HG03469 (cell line): ENCODE measurements around the gene SMAD1.

Source experiments
- ATAC-seq: cut with Tn5 transposase; IDR thresholded peaks from one replicate; pipeline ENCODE4 v1.9.1; 2021; ENCODE audit warnings: mild to moderate bottlenecking, moderate library complexity, moderate number of reproducible peaks; ENCODE audit not compliant: unreplicated experiment

Gene SMAD1

DNA sequence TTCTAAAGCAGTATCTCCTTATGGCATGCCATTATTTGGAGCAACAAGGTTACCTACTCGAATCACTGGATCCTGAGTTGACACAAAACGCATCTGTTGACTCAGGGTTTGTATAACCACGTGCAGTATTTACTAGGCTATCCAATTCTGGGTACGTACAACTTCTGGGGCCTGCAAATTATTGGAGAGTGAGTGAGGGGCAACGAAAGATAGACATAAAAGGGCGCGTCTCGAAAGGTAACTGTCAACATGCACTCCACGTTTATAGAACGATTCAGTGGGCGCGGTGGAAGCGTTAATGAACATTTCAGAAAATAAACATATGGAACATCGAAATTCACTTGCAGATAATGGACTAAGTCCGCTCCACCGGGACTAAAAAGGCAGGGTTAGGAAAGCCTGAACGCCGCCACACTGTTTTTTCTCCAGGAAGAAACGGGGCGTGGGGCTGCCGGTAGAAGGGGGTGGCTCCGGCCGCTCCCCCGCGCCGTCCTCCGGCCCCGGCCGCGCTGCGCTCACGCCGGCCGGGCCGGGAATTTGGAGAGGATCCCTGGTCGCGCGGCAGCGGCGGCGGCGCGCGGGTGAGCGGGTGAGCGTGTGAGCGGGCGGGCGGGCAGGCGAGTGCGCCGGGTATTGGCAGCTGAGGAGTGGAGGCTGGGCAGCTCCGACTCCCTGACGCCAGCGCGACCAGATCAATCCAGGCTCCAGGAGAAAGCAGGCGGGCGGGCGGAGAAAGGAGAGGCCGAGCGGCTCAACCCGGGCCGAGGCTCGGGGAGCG, at the start of gene SMAD1:
Gene SMAD1 (plus strand): TSS at position 690 of the 778 bp plus-strand sequence. CDS start 32,761 bp downstream, outside the sequence.
- no peak for ATAC-seq

DNA sequence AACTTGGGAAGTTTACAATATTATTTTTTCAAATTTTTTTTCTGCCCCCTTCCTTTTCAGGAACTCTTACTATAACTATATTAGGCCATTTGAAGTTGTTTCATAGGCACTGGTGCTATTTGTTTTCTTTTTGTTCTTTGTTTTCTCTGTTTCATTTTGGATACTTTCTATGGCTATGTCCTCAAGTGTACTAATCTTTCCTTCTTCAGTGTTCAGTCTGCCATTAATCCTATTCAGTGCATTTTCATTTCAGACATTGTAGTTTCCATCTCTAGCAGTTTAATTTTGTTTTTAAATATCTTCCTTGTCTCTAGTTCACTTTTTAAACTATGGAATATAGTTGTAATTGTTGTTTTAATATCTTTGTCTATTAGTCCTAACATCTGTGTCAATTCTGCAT, 48.0 kb upstream of the SMAD1 start:
- ATAC-seq = no peak

DNA sequence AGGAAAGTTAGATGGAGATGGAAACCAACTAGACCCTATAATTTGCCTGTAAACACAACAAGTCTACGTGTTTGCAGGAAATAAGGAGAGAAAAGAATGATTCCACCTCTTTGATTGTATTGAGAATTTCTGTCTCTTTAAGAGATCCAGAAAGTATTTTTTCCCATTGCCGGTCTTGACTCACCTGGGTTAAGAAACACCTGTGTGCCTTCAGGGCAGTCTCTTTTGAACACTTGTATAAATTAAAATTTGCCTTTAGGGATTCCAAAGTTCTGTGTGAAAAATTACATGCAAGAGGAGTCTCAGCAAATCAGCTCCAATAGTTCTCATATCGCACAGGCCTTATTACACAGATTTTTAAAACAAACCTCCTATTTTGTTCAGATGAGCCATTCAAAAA, 46.0 kb upstream of the SMAD1 start:
- ATAC-seq = no peak

DNA sequence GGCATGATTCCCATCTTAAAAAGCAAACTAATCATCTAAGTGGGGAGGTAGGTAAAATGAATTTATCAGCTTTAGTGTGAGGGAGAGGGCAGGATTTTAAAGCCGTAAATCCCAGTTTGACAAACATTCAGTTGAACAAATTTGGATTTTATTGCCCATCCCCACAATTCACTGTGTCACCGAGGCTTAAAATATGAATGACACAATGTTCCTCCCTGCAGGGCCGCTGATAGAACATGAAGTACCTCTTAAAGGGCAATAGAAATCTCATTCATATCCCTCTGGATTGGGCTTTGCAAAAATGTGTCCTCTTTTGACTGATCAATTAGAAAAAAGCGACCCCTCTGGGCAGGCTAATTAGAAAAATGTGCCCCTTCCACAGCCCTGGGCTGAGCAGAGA, 45.5 kb upstream of the SMAD1 start:
- no peak for ATAC-seq

DNA sequence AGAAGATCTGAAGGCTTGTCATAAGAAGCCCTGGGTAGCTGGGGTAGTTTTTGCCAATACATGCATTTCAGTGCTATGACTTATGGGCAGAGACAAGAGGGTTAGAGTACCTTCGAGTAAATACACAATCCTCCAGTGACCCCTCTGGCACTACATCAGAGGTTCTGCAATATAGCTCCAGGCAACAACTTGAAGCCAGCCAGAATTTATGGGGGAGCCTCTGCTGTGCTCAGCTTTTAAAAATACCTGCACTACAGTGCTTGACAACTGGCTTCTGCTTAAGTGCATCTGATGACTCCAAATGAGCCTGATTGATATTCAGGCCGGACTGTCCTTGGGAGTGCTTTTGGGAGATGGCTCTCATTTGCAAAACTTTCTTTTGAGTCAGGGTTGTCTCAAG, 44.9 kb upstream of the SMAD1 start:
- no peak for ATAC-seq

DNA sequence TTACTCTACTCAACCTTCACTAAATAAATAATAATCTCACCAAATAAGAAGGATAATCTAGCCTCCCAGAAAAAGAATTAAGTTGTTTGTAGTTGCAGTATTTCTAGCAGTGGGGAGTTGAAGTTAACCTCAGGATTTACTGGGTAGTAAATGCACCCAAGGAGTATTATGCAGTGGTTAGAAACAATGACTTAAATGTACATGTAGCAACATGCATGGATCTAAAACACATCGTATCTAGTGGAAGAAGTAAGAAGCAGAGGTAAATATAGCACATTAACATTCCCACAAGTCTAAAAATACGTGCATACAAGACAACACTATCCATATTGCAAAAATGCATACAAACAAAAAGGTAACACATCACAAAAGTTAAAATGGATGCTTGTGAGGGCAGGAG, 44.2 kb upstream of the SMAD1 start:
- ATAC-seq = no peak

DNA sequence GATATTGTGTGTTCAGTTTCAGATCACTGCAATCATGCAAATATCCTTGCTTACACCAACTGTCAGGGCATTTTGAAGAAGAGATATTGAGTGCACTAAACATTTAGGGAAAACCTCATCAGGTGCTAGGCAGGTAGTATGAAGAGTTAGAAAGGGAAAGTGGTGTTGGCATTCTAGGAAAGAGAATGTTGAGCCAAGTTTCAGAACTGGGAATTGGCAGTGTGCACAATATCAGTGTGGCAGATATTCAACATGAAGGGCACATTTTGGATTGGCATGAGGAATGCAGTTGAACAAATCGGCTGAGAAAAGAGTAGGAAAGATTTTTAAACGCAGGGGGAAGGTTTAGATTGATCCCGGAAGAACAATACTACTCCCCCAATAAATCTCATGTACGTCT, 43.4 kb upstream of the SMAD1 start:
- ATAC-seq = no peak

DNA sequence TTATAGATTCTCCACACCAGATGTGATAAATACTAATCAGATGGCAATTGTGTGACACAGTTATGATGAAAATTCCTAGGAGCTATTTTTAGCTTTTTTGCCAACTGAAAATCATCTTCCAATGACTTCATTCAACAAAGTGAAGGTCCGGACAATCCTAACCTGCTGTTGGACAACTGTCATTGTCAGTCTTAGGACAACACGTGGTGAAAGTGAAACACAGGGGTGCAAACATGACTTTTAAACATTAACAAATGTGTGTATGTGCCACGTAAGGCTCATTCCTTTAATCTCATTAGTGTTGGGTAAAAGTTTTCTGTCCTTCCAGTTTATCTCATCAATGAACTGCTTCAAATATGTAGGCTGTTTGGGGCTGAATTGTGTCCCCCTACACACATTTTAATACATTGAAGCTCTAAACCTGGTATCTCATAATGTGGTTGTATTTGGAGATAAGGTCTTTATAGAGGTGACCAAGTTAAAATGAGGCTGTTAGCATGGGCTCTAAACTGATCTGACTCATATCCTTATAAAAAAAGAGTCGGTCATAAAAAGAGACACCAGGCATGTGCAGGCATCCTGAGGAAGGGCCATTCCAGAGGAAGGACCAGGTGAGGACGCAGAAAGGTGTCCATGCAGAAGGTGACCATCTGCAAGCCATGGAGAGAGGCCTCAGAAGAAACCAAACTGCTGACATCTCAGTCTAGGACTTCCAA, 41.2 kb upstream of the SMAD1 start:
- ATAC-seq = no peak

DNA sequence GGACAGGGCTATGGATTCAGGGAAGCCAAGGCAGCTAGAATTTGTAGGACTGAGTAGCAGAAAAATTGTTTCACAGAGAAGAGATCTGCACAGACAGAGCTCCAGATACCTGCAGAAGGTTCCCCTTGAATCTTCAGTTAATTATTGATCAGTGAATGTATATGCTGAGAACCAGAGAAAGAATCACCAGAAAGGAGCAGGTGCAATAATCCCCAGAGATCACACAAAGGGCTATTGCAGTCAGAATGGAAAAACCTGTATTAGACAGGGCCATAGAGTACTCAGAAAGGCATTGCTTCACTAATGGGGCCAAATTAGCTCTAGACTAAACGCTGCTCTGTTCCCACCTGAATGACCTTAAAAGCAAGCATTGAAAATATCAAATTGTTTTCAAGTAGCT, 35.5 kb upstream of the SMAD1 start:
- ATAC-seq = peak; percentile 71

DNA sequence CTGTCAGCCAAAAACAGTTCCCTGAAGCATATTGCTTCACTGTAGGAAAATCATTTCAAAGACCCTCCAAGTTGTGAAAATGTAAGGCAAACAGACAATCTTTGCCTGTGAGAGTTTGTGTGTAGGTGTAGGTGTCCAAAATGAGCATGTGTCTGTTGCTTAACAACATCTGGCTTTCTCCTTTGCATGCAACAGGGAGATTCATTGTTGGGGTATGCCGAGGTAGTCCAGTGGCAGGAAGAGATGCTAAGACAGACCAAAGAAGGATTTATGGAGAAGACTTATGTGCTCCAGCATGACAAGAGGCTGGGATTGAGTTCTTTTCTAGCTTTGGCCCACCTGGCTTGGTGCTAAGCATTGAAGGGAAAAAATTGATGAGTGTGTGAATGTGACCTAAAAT, 29.8 kb upstream of the SMAD1 start:
- ATAC-seq = no peak

DNA sequence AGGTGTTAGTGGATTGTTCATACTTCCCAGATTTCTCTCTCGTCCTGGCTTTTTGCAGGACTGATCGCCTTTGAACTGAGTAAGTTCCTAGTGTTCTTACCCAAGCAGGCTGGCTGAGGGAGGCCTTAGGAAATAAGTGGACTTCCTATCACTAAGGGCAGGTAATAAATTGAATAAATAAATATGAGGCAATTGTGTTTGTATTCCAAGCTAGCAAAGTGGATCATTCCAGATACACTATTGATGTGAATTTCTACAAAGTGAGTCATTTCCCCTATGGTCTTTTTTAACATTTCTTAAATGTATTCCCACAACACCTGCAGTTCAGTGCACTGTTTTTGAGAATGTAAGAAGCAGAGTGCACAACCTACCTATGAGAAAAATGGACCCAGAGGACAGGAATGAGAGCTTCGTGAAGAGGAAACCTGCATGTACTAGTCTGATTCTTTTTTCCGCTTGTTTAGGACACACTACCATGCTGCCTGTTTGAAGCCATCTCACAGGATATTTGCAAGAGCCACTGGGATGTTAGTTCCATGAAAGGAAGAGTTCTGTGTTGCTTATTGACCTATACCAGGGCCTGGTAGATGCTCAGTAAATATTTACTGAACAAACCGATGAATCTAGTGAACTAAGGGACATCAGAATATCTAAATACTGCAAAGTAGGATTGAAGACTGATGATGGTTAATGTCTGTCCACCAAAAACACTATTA, 29.0 kb upstream of the SMAD1 start:
- ATAC-seq = no peak

DNA sequence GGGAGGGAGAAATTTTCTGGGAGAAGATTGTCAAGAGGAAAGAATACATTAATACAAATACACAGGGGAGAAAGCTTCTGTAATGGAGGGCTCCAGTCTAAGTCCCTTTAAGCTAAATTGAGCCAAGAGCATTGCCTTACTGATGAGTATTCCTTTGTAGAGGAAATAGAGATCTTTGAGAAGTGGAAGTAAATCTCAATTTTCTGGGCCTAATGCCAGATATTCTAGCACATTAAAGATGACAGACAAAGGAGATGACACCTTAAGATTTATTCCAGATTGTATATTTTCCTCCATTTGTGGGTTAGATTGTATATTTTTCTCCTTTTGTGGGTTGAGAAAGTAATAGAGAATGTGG, 28.5 kb upstream of the SMAD1 start:
- no peak for ATAC-seq

DNA sequence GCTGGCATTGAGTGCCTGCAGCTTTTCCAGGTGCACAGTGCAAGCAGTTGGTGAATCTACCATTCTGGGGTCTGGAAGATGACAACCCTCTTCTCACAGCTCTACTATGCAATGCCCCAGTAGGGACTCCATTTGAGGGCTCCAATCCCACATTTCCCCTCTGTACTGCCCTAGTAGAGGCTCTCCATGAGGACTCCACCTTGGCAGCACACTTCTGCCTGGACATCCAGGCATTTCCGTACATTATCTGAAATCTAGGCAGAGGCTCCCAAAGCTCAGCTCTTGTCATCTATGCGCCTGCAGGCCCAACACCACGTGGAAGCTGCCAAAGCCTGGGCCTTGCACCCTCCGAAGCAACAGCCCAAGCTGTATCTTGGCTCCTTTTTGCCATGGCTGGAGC, 8.4 kb upstream of the SMAD1 start:
- no peak for ATAC-seq

DNA sequence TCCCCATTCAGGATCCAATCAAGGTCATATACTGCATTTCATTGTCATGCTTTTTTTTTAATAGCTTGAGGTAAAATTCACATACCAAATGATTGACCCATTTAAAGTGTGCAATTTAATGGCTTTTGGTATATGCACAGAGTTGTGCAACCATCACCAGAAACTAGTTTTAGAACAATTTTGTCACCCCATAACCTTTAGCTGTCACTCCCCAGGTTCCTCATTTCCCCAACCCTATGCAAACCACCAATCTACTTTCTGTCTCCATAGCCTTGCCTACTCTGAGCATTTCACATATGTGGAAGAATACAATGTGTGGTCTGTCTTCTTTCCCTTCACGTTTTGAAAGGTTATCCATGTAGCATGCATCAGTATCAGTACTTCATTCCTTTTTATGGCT, 1.4 kb upstream of the SMAD1 start:
- peak; percentile 47 for ATAC-seq

DNA sequence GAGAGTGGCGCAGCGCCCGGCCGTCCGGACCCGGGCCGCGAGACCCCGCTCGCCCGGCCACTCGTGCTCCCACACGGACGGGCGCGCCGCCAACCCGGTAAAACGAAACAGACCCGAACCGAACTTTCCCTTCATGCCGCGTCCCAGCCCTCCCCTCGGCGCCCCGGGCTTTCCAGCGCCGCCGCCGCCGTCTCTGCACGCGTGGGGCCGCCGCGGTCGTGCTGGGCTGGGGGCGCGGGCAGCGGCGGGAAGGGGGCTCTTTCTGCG, 222 bp downstream of the SMAD1 start:
- ATAC-seq = no peak

DNA sequence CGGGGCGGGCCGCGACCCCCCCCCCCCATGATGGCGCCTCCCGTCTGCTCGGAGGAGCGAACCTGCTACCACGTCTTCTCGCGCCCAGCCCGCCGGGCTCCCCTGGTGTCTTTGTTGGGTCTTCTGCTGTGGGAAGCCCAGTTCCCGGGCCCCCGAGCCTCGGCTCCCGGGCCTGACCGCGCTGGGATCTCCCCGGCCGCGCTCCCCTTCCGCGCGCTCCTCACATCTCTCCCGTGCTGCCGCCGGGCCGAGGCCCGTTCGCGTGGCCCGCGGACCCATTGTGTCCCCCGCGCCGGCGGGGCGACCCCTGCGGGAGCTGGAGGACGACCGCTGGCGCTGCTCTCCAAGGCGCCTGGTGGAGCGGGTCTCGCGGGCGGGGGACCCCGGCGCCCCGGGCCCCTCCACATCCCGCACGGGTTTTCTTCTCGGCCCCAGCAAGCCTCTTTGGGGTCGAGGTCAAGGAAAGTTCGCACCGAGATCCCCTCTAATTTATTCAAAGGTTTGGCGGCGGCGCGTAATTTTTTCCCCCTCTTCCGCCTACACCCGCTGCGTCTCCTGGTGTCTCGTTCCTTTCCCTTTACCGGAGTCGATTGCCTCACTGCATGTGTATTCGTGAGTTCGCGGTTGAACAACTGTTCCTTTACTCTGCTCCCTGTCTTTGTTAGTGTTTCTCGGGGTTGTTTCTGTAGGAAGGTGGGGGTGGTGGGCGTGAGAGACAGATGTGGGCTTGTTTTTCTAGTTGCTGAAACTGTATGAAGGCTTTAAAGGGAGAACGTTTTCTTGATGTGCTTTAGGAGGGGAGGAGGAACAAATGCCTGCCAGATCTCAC, 770 bp downstream of the SMAD1 start:
- no peak for ATAC-seq

DNA sequence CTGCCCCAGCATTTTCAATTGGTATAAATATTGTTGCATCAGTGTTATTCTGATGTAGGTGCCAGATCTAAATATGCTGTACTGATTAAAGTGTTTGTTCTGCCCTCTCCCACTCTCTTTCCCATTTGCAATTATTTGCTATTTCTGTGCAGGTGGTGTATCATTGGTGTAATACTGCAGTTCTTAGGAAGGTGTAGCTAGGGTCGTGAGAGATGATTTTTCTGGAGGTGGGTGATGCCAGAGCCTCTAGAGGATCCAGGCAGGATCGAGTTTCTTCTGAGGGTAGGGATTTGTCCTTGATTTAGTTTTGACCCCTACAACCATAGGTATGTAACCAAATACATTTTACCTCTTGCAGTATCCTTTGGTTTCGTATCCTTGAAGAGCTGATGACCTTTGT, 1.9 kb downstream of the SMAD1 start:
- no peak for ATAC-seq

DNA sequence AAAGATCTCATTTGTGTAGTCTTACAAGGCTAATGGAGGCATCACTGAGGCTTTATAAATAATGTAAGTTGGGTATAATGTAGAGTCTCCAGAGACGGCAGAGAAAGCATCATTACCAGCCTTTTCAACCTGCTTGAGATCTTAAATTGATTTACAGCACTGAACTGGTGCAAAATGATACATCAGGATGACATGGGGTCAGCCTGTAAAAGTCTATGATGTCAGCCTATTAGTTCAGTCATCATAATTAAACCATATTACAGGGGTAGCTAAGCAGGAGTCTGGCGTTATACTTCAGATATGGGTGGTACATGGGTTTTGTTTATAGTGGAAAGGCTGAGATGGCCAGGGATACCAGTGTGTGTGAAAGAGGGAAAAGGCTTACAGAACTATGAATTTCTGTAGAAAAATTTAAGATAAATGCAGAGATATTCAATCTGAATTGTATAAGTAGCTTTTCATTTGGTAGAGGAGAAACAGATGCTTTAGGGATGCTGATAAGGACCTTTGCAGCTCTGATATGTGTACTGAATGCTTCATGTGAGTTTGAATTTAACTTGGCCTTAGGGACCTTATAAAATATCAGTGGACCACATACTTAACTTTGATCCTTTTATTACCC, 2.7 kb downstream of the SMAD1 start:
- ATAC-seq = no peak

DNA sequence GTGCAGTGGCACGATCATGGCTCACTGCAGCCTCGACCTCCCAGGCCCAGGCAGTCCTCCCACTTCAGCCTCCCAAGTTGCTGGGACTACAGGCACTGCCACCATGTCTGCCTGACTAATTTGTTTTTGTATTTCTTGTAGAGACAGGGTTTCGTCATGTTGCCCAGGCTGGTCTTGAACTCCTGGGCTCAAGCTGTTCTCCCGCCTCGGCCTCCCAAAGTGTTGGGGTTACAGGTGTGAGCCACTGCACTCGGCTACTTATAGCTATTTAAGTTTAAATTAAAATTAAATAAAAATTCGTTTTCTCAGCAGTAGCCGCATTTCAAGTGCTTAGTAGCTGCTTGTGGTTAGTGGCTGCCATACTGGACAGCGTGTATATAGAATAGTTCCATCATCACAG, 3.5 kb downstream of the SMAD1 start:
- no peak for ATAC-seq

DNA sequence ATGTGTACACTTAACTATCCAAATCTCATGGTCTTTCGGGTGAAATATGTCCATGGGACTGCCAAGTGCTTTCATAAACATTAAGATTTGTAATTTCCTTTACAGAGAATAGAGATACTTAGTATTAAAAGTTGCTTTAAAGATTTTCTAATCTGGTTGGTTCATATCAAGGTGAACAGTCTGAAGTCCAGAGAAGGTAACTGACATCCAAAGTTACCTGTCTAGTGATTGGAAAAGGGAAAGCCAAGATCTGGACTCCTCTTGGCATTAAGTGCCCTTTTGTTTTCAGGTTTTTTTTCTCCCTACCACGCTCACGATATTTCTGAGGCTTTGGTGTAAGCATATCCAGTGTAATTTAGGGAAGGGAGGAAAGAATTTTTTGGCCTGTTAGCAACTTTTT, 5.0 kb downstream of the SMAD1 start:
- ATAC-seq = no peak

DNA sequence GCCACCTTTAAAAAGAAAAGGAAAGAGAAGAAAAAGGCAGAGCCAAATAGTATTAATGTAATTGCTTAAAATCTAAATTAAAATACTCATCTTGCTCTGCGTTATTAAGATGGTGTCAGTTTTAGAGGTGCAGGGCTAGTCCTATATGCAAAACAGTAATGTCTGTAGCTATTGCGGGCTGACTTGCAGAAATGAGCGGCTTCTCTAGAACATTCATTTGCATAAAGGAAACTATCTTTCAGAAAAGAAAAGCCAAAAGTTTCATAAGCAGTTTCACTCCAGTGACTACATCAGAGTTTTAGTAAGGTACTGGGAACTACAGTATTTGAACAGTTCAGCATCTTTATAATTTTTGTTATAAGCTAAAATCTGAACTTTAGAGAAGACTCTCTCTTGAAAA, 6.0 kb downstream of the SMAD1 start:
- peak; percentile 92 for ATAC-seq
